K562 (cell line): ENCODE results near the gene FES. TPM values are rescaled to one million over a fixed set of nuclear protein-coding genes. Genes with fewer than 3 reads are reported as not detected.
A peak's percentile ranks its signal among the peaks of the same experiment; 100 is the strongest.

Source experiments
- ARID2 ChIP-seq: fragments of 450-650 bp; IDR thresholded peaks from 2 replicates; pipeline ENCODE4 v1.6.1; 2017; ENCODE audit warnings: antibody characterized with exemption, mild to moderate bottlenecking
- HNRNPLL ChIP-seq: fragments of 200-400 bp; formaldehyde crosslinking; IDR thresholded peaks from 2 replicates; pipeline ENCODE4 v1.6.1; 2017; ENCODE audit warnings: low read length, low read depth, mild to moderate bottlenecking; ENCODE audit not compliant: poor library complexity, severe bottlenecking
- KLF16 ChIP-seq: IDR thresholded peaks from 2 replicates; pipeline ENCODE4 v1.6.1; 2016; ENCODE audit warnings: antibody characterized with exemption
- L3MBTL2 ChIP-seq: fragments of 450-650 bp; IDR thresholded peaks from 2 replicates; pipeline ENCODE4 v1.6.1; 2016; ENCODE audit warnings: mild to moderate bottlenecking, moderate library complexity
- MBD2 ChIP-seq: sonication (generic); IDR thresholded peaks from 2 replicates; pipeline ENCODE4 v1.6.1; 2016; ENCODE audit warnings: low read depth, borderline replicate concordance
- RAD21 ChIP-seq, 2 experiments: fragments of 250-450 bp in 1 of 2; fragments of 450-650 bp in 1 of 2; sonication (Bioruptor Pico) in 1 of 2; formaldehyde crosslinking in 1 of 2; IDR thresholded peaks in 1 of 2; conservative IDR thresholded peaks in 1 of 2; 2 replicates each; pipeline versions ENCODE4 v1.4.0 to v1.8.0; 2020 to 2022; ENCODE audit warnings: mild to moderate bottlenecking in 2 of 2, moderate library complexity in 1 of 2
- STAG1 ChIP-seq: sonication (generic); formaldehyde crosslinking; IDR thresholded peaks from 2 replicates; pipeline ENCODE4 v1.5.0; 2020; ENCODE audit warnings: missing genetic modification reagents, borderline replicate concordance
- ZBTB40 ChIP-seq, 2 experiments: fragments of 450-650 bp in 1 of 2; sonication (generic) in 1 of 2; formaldehyde crosslinking in 1 of 2; IDR thresholded peaks; 2 replicates each; pipeline versions ENCODE4 v1.7.1 to v1.9.0; 2016 to 2022; ENCODE audit warnings: inconsistent platforms in 1 of 2, mild to moderate bottlenecking in 1 of 2, missing genetic modification reagents in 1 of 2
- ZFX ChIP-seq: sonication (generic); formaldehyde crosslinking; IDR thresholded peaks from 2 replicates; pipeline ENCODE4 v1.8.0; 2022; ENCODE audit warnings: mild to moderate bottlenecking, missing genetic modification reagents, moderate library complexity
- ZNF280B ChIP-seq: fragments of 250-450 bp; sonication (Bioruptor Pico); IDR thresholded peaks from 2 replicates; pipeline ENCODE4 v1.5.1; 2021; ENCODE audit warnings: mild to moderate bottlenecking
- polyA plus RNA-seq, 8 experiments: library from polyadenylated mRNA; depleted of rRNA in 4 of 8; stranded (reverse) in 5 of 8; unstranded in 3 of 8; fragments of >200 nt; fragmentation: Nextera tagmentation in 2 of 8; fragmentation: Illumina TruSeq in 1 of 8; extraction: Ambion mirVana in 2 of 8; extraction: Trizol in 1 of 8; gene quantifications; 2 replicates each; pipeline versions ENCODE4 v1.2.1 to v1.2.3, GENCODE V29; 2011 to 2014; ENCODE audit warnings: inconsistent platforms in 1 of 8, missing spikeins in 1 of 8
- total RNA-seq, 7 experiments: library from RNA; depleted of rRNA in 6 of 7; stranded (reverse); fragments of >200 nt in 6 of 7; fragmentation: Illumina TruSeq in 2 of 7; extraction: Trizol in 2 of 7; gene quantifications; 2 replicates each; pipeline versions ENCODE4 v1.2.1 to v1.2.3, GENCODE V29; 2011 to 2021; ENCODE audit warnings: low replicate concordance in 1 of 7
- TF ChIP-seq, protein P1 (sequence below): fragments of 450-650 bp; formaldehyde crosslinking; IDR thresholded peaks from 2 replicates; pipeline ENCODE4 v1.4.0; 2020; ENCODE audit warnings: mild to moderate bottlenecking, moderate library complexity
- TF ChIP-seq, protein P2 (sequence below): fragments of 450-650 bp; formaldehyde crosslinking; IDR thresholded peaks from 2 replicates; pipeline ENCODE4 v1.4.0; 2020; ENCODE audit warnings: mild to moderate bottlenecking

FES gene
- total and polyA plus RNA-seq, 9 of the 15 experiments (the other 6 are each of a cell fraction or from before 2014, with no cell fraction given) = 0.38 to 2.6 (median 0.82) TPM

- TF ChIP-seq ZNF280B (CRISPR knock-in tag) (no peak), ARID2 (peak; percentile 92), ZFX (peak; percentile 15; the same call in 1 of the 2 replicates), RAD21 (CRISPR knock-in tag; conservative IDR thresholded peaks at IDR 0.05 in 1 of 2, IDR thresholded peaks at IDR 0.05 in 1 of 2) (peak; percentile 98 to 99), KLF16 (0 out of 2 replicates have a peak, but pooled peaks have one; percentile 54), L3MBTL2 (peak; percentile 52; the same call in 1 of the 2 replicates), ZBTB40 (IDR thresholded peaks at IDR 0.05) (peak; percentile 71), ZBTB40 (CRISPR knock-in tag; IDR thresholded peaks at IDR 0.05) (no peak), STAG1 (CRISPR knock-in tag) (peak; percentile 96; the same call in 1 of the 2 replicates), MBD2 (no peak), HNRNPLL (peak; percentile 11)
- TF ChIP-seq, protein P1, sequence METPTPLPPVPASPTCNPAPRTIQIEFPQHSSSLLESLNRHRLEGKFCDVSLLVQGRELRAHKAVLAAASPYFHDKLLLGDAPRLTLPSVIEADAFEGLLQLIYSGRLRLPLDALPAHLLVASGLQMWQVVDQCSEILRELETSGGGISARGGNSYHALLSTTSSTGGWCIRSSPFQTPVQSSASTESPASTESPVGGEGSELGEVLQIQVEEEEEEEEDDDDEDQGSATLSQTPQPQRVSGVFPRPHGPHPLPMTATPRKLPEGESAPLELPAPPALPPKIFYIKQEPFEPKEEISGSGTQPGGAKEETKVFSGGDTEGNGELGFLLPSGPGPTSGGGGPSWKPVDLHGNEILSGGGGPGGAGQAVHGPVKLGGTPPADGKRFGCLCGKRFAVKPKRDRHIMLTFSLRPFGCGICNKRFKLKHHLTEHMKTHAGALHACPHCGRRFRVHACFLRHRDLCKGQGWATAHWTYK (CRISPR knock-in tag) = 0 out of 2 replicates have a peak, but pooled peaks have one; percentile 76
- TF ChIP-seq, protein P2, sequence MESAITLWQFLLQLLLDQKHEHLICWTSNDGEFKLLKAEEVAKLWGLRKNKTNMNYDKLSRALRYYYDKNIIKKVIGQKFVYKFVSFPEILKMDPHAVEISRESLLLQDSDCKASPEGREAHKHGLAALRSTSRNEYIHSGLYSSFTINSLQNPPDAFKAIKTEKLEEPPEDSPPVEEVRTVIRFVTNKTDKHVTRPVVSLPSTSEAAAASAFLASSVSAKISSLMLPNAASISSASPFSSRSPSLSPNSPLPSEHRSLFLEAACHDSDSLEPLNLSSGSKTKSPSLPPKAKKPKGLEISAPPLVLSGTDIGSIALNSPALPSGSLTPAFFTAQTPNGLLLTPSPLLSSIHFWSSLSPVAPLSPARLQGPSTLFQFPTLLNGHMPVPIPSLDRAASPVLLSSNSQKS (CRISPR knock-in tag) = 0 out of 2 replicates have a peak, but pooled peaks have one; percentile 53
These were observed 1.4 kb downstream of the FES start (continued) for GRCh38 chr15:90885432-90886290.
